Esophagus muscularis mucosa (tissue), 4 donors: ENCODE data around the gene GALNT1. TPM values are rescaled to one million over a fixed set of nuclear protein-coding genes. Genes with fewer than 3 reads are reported as not detected.
A peak's percentile ranks its signal among the peaks of the same experiment; 100 is the strongest.

Source experiments
- DNase-seq: peaks from one replicate; pipeline ENCODE4 v3.0.0-alpha.2; 2017; ENCODE audit errors: extremely low spot score
- H3K27ac ChIP-seq, 4 donors: fragments of 200-600 bp; sonication (generic); replicated peaks in 1 of 4; 1 replicate in 3 of 4; 2 replicates in 1 of 4; pipeline ENCODE4 v1.5.1; 2016 to 2019; ENCODE audit warnings: mild to moderate bottlenecking in 1 of 4
- H3K27me3 ChIP-seq, 4 donors: fragments of 200-600 bp; sonication (generic); one replicate each; pipeline versions ENCODE4 v1.5.1 to v1.6.0; 2016 to 2019
- H3K36me3 ChIP-seq, 4 donors: fragments of 200-600 bp; sonication (generic); one replicate each; pipeline ENCODE4 v1.5.1; 2016 to 2019
- H3K4me1 ChIP-seq, 4 donors: fragments of 200-600 bp; sonication (generic); one replicate each; pipeline ENCODE4 v1.5.1; 2016 to 2019
- H3K4me3 ChIP-seq, 4 donors: fragments of 200-600 bp; sonication (generic); 1 replicate in 2 of 4; 2 replicates in 2 of 4; pipeline ENCODE4 v1.5.1; 2016 to 2019; ENCODE audit warnings: mild to moderate bottlenecking in 4 of 4, moderate library complexity in 1 of 4
- H3K9me3 ChIP-seq, 4 donors: fragments of 200-600 bp; sonication (generic); 1 replicate in 3 of 4; 2 replicates in 1 of 4; pipeline ENCODE4 v1.5.1; 2016 to 2019
- EP300 ChIP-seq: sonication (generic); formaldehyde crosslinking; IDR thresholded peaks from one replicate; pipeline ENCODE4 v1.6.1; 2017; ENCODE audit warnings: antibody characterized with exemption
- POLR2A ChIP-seq: fragments of 450-650 bp; IDR thresholded peaks from one replicate; pipeline ENCODE4 v1.6.1; 2017; ENCODE audit warnings: antibody characterized with exemption, moderate library complexity, mild to moderate bottlenecking, low read depth
- POLR2AphosphoS5 ChIP-seq, 2 donors: sonication (generic); formaldehyde crosslinking; IDR thresholded peaks; one replicate each; pipeline ENCODE4 v1.6.1; 2017; ENCODE audit warnings: antibody characterized with exemption in 2 of 2
- WGBS: methylation state at CpG from one replicate; pipeline ENCODE4 v1.1.5; 2018; 5-methylcytosine and 5-hydroxymethylcytosine counted together
- intact Hi-C: fragments of 100-400 bp; cut with DNase I; formaldehyde crosslinking; loops from one replicate; pipeline ENCODE4 v1.15.1; 2023
- total RNA-seq, 4 donors: library from RNA; depleted of rRNA; stranded (reverse); fragments of >200 nt; gene quantifications; one replicate each; pipeline versions ENCODE4 v1.1.0 to v1.2.1, GENCODE V29; 2016
- TF ChIP-seq, protein P1 (sequence below), 3 experiments: fragments of 200-600 bp in 2 of 3; fragments of 450-650 bp in 1 of 3; sonication (generic) in 2 of 3; IDR thresholded peaks; one replicate each; pipeline ENCODE4 v1.5.1; 2017 to 2019; ENCODE audit warnings: antibody characterized with exemption in 3 of 3, mild to moderate bottlenecking in 2 of 3, moderate library complexity in 1 of 3

GALNT1 gene
- total RNA-seq, 4 donors from 2014 or later = 26.4 to 34.5 (median 31.6) TPM

DNA sequence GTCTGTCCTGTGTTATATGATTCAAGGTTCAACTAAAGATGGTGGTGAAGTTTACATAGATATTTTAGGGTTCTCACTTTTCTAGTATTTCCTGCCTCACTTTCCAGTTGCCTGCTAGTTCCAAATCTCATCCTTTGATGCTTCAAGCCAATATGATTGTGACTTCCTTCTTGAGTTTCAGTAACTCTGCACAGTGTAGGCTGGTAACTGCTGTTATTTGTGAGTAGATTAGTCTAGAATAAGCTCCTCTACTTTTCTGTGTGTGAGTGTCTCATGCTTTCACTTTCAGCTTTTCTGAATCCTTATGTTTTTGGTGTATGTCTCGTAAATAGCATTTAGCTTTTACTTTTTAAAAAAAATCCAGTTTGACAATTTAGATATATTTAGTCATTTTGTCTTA lies 42.6 kb downstream of the GALNT1 start:
- Histone ChIP-seq H3K27me3 (no peaks in the 10 kb centered on the region), H3K4me3 (no peak overlapping the region), H3K36me3 (peaks cover 0 to 8% (median 3%) of the 10 kb centered on the region in 4 donors), H3K27ac (no peak overlapping the region), H3K9me3 (peaks cover 0 to 4% (median 0%) of the 10 kb centered on the region in 4 donors), H3K4me1 (peaks cover 12 to 15% (median 13%) of the 10 kb centered on the region in 4 donors)
- no peak for DNase-seq
- 100% methylated on average over 1 of the region's 1 CpG for WGBS
- TF ChIP-seq, protein P1, sequence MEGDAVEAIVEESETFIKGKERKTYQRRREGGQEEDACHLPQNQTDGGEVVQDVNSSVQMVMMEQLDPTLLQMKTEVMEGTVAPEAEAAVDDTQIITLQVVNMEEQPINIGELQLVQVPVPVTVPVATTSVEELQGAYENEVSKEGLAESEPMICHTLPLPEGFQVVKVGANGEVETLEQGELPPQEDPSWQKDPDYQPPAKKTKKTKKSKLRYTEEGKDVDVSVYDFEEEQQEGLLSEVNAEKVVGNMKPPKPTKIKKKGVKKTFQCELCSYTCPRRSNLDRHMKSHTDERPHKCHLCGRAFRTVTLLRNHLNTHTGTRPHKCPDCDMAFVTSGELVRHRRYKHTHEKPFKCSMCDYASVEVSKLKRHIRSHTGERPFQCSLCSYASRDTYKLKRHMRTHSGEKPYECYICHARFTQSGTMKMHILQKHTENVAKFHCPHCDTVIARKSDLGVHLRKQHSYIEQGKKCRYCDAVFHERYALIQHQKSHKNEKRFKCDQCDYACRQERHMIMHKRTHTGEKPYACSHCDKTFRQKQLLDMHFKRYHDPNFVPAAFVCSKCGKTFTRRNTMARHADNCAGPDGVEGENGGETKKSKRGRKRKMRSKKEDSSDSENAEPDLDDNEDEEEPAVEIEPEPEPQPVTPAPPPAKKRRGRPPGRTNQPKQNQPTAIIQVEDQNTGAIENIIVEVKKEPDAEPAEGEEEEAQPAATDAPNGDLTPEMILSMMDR (IDR thresholded peaks at IDR 0.05) = no peak
- TF ChIP-seq POLR2AphosphoS5 (IDR thresholded peaks at IDR 0.05) = no peak
- no peak for TF ChIP-seq POLR2A
- TF ChIP-seq EP300 = no peak
- intact Hi-C loops = no loop called here

- no peak overlapping the region for H3K4me3 ChIP-seq
- no peak overlapping the region for H3K27ac ChIP-seq
- intact Hi-C loops = no loop called here
- H3K9me3 ChIP-seq = peaks cover 0 to 4% (median 0%) of the 10 kb centered on the region in 4 donors
- no peak for TF ChIP-seq POLR2AphosphoS5 (IDR thresholded peaks at IDR 0.05)
- TF ChIP-seq, protein P1 (IDR thresholded peaks at IDR 0.05) = no peak
- TF ChIP-seq POLR2A = no peak
- TF ChIP-seq EP300 = no peak
- H3K27me3 ChIP-seq = no peaks in the 10 kb centered on the region
- peaks cover 0 to 8% (median 3%) of the 10 kb centered on the region in 4 donors for H3K36me3 ChIP-seq
- no peak for DNase-seq
- H3K4me1 ChIP-seq = peaks cover under 1 to 6% (median 4%) of the 10 kb centered on the region in 4 donors
- WGBS = 93% methylated on average over 2 of the region's 2 CpGs
These were observed 43.7 kb downstream of the GALNT1 start for GRCh38 chr18:35625232-35625631.

DNA sequence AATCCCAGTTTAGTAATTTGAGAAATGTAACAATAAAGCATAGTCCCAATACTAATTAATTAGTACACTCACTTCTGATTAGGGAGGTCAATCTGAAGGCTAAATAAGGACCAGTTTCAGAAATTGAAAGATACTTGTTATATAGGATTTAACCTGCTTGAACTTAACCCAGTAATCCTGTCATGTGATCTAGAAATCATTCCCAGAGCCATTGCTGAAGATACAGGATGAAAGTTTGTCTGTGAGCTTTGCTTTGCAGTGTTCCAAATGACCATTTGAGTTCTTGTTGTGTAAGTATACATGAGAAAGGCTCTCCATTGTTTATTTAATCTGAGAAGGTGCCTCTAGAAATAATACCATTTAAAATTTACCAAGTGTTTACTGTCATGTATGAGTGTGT lies 52.2 kb downstream of the GALNT1 start:
- no peak for DNase-seq
- Histone ChIP-seq H3K4me3 (no peak overlapping the region), H3K36me3 (no peaks in the 10 kb centered on the region), H3K27ac (peak overlapping the region in 1 of 4 donors; percentile 42), H3K27me3 (no peaks in the 10 kb centered on the region), H3K4me1 (peaks cover 10 to 25% (median 12%) of the 10 kb centered on the region in 4 donors), H3K9me3 (no peaks in the 10 kb centered on the region)
- intact Hi-C loops = no loop called here
- TF ChIP-seq POLR2A = no peak
- TF ChIP-seq, protein P1 (IDR thresholded peaks at IDR 0.05) = no peak
- no peak for TF ChIP-seq POLR2AphosphoS5 (IDR thresholded peaks at IDR 0.05)
- no peak for TF ChIP-seq EP300

- Histone ChIP-seq H3K36me3 (no peaks in the 10 kb centered on the region), H3K27me3 (no peaks in the 10 kb centered on the region), H3K4me1 (peaks cover 10 to 25% (median 12%) of the 10 kb centered on the region in 4 donors), H3K4me3 (no peak overlapping the region), H3K27ac (peak overlapping the region in 1 of 4 donors; percentile 42), H3K9me3 (no peaks in the 10 kb centered on the region)
- intact Hi-C loops = no loop called here
- WGBS = 70% methylated on average over 5 of the region's 5 CpGs
- DNase-seq = no peak
- TF ChIP-seq POLR2A (no peak), EP300 (no peak), POLR2AphosphoS5 (IDR thresholded peaks at IDR 0.05) (no peak)
- TF ChIP-seq, protein P1 (IDR thresholded peaks at IDR 0.05) = no peak
These were observed 52.8 kb downstream of the GALNT1 start for GRCh38 chr18:35634323-35634722.

- 24% methylated on average over 1 of the region's 1 CpG for WGBS
- intact Hi-C loops = no loop called here
- H3K36me3 ChIP-seq = no peaks in the 10 kb centered on the region
- TF ChIP-seq POLR2A = no peak
- TF ChIP-seq, protein P1 (IDR thresholded peaks at IDR 0.05) = no peak
- no peak for TF ChIP-seq EP300
- TF ChIP-seq POLR2AphosphoS5 (IDR thresholded peaks at IDR 0.05) = no peak
- no peak for DNase-seq
- peak overlapping the region in 2 of 4 donors; percentile 13 to 42 for H3K27ac ChIP-seq
- H3K4me3 ChIP-seq = no peak overlapping the region
- no peaks in the 10 kb centered on the region for H3K27me3 ChIP-seq
- H3K4me1 ChIP-seq = peaks cover 10 to 25% (median 12%) of the 10 kb centered on the region in 4 donors
- no peaks in the 10 kb centered on the region for H3K9me3 ChIP-seq
These were observed 53.6 kb downstream of the GALNT1 start for GRCh38 chr18:35635170-35635569.
